RWPE2 (cell line): ENCODE measurements around the gene EEIG1.

Source experiments
- ATAC-seq: fragments of 200-7000 bp; cut with Tn5 transposase; 3 replicates; pipeline ENCODE4 v1.9.1; 2021; ENCODE audit warnings: low read depth
- DNase-seq: peaks from one replicate; pipeline ENCODE4 v3.0.0-alpha.2; 2020; ENCODE audit warnings: low spot score
- H3K27ac ChIP-seq: fragments of 450-650 bp; 2 replicates; pipeline ENCODE4 v1.5.1; 2017; ENCODE audit warnings: mild to moderate bottlenecking; ENCODE audit not compliant: poor library complexity, severe bottlenecking
- H3K27me3 ChIP-seq: fragments of 250-450 bp; sonication (Bioruptor Pico); 2 replicates; pipeline ENCODE4 v1.5.1; 2021; ENCODE audit warnings: mild to moderate bottlenecking, moderate library complexity; ENCODE audit not compliant: insufficient read depth, poor library complexity, severe bottlenecking
- H3K36me3 ChIP-seq: fragments of 250-450 bp; sonication (Bioruptor Pico); 2 replicates; pipeline ENCODE4 v1.5.1; 2020; ENCODE audit warnings: low read depth, mild to moderate bottlenecking, moderate library complexity
- H3K4me1 ChIP-seq: fragments of 250-450 bp; sonication (Bioruptor Pico); 2 replicates; pipeline ENCODE4 v1.5.1; 2021; ENCODE audit warnings: mild to moderate bottlenecking, moderate library complexity; ENCODE audit not compliant: insufficient read depth, poor library complexity, severe bottlenecking
- H3K4me3 ChIP-seq: fragments of 250-450 bp; sonication (Bioruptor Pico); 2 replicates; pipeline ENCODE4 v1.5.1; 2021; ENCODE audit warnings: mild to moderate bottlenecking, moderate library complexity; ENCODE audit not compliant: severe bottlenecking
- H3K9me3 ChIP-seq: fragments of 250-450 bp; sonication (Bioruptor Pico); 2 replicates; pipeline ENCODE4 v1.5.1; 2021; ENCODE audit warnings: mild to moderate bottlenecking, moderate library complexity; ENCODE audit not compliant: severe bottlenecking
- TF ChIP-seq, protein P1 (sequence below): fragments of 450-650 bp; IDR thresholded peaks from one replicate; pipeline ENCODE4 v1.5.1; 2017; ENCODE audit warnings: mild to moderate bottlenecking, moderate library complexity; ENCODE audit not compliant: poor library complexity, severe bottlenecking

Gene EEIG1

GRCh38 chr9:127950513-127951289, 30.1 kb downstream of the EEIG1 start:
- H3K4me1 ChIP-seq, result peaks cover 8% of the 10 kb centered on the region
- no peaks in the 10 kb centered on the region for H3K9me3 ChIP-seq
- no peak overlapping the region for H3K27ac ChIP-seq
- no peaks in the 10 kb centered on the region for H3K27me3 ChIP-seq
- no peaks in the 10 kb centered on the region for H3K36me3 ChIP-seq
- no peak for DNase-seq
- no peak for ATAC-seq
- no peak overlapping the region for H3K4me3 ChIP-seq
- TF ChIP-seq, protein P1, sequence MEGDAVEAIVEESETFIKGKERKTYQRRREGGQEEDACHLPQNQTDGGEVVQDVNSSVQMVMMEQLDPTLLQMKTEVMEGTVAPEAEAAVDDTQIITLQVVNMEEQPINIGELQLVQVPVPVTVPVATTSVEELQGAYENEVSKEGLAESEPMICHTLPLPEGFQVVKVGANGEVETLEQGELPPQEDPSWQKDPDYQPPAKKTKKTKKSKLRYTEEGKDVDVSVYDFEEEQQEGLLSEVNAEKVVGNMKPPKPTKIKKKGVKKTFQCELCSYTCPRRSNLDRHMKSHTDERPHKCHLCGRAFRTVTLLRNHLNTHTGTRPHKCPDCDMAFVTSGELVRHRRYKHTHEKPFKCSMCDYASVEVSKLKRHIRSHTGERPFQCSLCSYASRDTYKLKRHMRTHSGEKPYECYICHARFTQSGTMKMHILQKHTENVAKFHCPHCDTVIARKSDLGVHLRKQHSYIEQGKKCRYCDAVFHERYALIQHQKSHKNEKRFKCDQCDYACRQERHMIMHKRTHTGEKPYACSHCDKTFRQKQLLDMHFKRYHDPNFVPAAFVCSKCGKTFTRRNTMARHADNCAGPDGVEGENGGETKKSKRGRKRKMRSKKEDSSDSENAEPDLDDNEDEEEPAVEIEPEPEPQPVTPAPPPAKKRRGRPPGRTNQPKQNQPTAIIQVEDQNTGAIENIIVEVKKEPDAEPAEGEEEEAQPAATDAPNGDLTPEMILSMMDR, result no peak

DNA sequence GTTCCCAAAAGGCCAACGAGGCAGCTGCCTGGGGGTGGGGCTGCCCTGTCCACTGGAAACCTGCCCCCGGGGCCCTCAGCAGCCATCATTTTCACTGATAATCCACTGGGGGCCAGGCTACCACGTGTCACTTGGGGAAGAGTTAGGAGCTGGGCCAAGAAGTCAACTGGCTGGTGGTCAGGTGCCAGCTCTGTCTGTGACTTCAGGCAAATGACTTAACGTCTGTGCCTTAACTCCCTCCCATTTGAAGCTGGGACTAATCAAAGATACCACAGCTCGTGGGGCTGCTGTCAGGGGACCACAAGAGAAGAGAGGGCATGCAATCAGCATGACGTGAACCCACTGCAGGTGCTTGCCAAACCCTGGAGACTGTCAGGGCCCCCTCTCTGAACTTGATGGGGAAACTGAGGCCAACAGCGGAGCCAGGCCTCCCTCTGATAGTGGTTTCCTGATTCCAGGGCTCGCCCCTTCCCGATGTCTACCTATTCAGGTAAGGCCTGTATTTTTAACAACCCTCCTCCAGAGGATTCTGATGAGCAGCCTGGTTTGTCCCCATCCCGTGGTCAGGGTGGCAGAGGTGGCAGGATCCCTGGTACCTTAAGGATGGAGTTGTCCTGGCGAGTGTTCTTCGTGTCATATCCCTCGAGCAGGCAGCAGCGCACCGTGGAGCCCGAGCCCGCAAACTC, 30.8 kb downstream of the EEIG1 start:
- no peak for DNase-seq
- no peaks in the 10 kb centered on the region for H3K9me3 ChIP-seq
- H3K27ac ChIP-seq, result no peak overlapping the region
- H3K4me1 ChIP-seq, result peaks cover under 1% of the 10 kb centered on the region
- H3K4me3 ChIP-seq, result no peak overlapping the region
- no peaks in the 10 kb centered on the region for H3K36me3 ChIP-seq
- no peaks in the 10 kb centered on the region for H3K27me3 ChIP-seq
- no peak for ATAC-seq
- TF ChIP-seq, protein P1, result no peak

- Histone ChIP-seq H3K27ac (no peak overlapping the region), H3K27me3 (no peaks in the 10 kb centered on the region), H3K36me3 (no peaks in the 10 kb centered on the region; the same call in 1 of the 2 replicates), H3K4me3 (no peak overlapping the region), H3K4me1 (no peaks in the 10 kb centered on the region), H3K9me3 (no peaks in the 10 kb centered on the region)
- DNase-seq, result no peak
- TF ChIP-seq, protein P1, result no peak
- no peak for ATAC-seq
Observed at GRCh38 chr9:127947841-127948710, 32.7 kb downstream of the EEIG1 start.

GRCh38 chr9:127946728-127947127, 34.1 kb downstream of the EEIG1 start:
- H3K4me1 ChIP-seq, result no peaks in the 10 kb centered on the region
- H3K27ac ChIP-seq, result no peak overlapping the region
- ATAC-seq (no peak), DNase-seq (no peak)
- no peaks in the 10 kb centered on the region for H3K9me3 ChIP-seq
- no peak overlapping the region for H3K4me3 ChIP-seq
- H3K36me3 ChIP-seq, result no peaks in the 10 kb centered on the region; the same call in 1 of the 2 replicates
- TF ChIP-seq, protein P1, result no peak
- no peaks in the 10 kb centered on the region for H3K27me3 ChIP-seq
